GM12801 (cell line): ENCODE data around the gene CKS1B.

ENCODE experiments used
- CTCF ChIP-seq: IDR thresholded peaks from one replicate; pipeline ENCODE4 v1.5.1; 2011; ENCODE audit warnings: control low read depth; ENCODE audit not compliant: insufficient read length; ENCODE audit errors: extremely low read depth

The CKS1B gene

GRCh38 chr1:154974102-154974807 is at the start of gene CKS1B:
TSS of gene CKS1B (plus strand) at chr1:154974681. CDS start at chr1:154974746, 65 bp downstream.
- TF ChIP-seq CTCF, result no peak

GRCh38 chr1:154925335-154926170 is 48.9 kb upstream of the CKS1B start:
- TF ChIP-seq CTCF, result no peak

GRCh38 chr1:154926201-154926600 is 48.3 kb upstream of the CKS1B start:
- no peak for TF ChIP-seq CTCF

- TF ChIP-seq CTCF, result no peak
These were observed 42.5 kb upstream of the CKS1B start for GRCh38 chr1:154931940-154932487.

- TF ChIP-seq CTCF, result no peak
These were observed 40.0 kb upstream of the CKS1B start for GRCh38 chr1:154934358-154934948.

- TF ChIP-seq CTCF, result no peak
These were observed 38.5 kb upstream of the CKS1B start for GRCh38 chr1:154935749-154936554.
